PC-3 (cell line): ENCODE data around the gene TLDC2. TPM values are rescaled to one million over a fixed set of nuclear protein-coding genes. Genes with fewer than 3 reads are reported as not detected.

Experiments
- ATAC-seq: fragments of 200-7000 bp; cut with Tn5 transposase; 2 replicates; pipeline ENCODE4 v1.9.1; 2020; ENCODE audit warnings: mild to moderate bottlenecking, moderate library complexity
- BruUV-seq: library from RNA; stranded (reverse); fragments of 400-500 nt; replicated peaks from 2 replicates; lab custom pipeline; 2021; lab: Mats Ljungman, UMichigan
- CTCF ChIA-PET: fragments of 300-600 bp; sonication (Branson Sonifier 250); formaldehyde crosslinking; loops from one replicate; lab custom pipeline; 2022; ENCODE audit warnings: antibody characterized with exemption; lab: Charles Lee
- POLR2A ChIA-PET: fragments of 300-600 bp; sonication (Branson Sonifier 250); formaldehyde crosslinking; loops from one replicate; lab custom pipeline; 2022; ENCODE audit warnings: antibody characterized with exemption; ENCODE audit not compliant: unreplicated experiment; lab: Charles Lee
- DNase-seq: peaks from one replicate; pipeline ENCODE4 v3.0.0-alpha.2; 2015
- H2AFZ ChIP-seq: fragments of 300-600 bp; sonication (generic); 2 replicates; pipeline ENCODE4 v1.6.0; 2016; ENCODE audit warnings: antibody characterized with exemption, low read length
- H3F3A ChIP-seq: fragments of 300-600 bp; sonication (generic); one replicate; pipeline ENCODE4 v1.6.0; 2017; ENCODE audit warnings: antibody characterized with exemption, low read length, control low read depth, mild to moderate bottlenecking; ENCODE audit not compliant: unreplicated experiment
- H3K27ac ChIP-seq: fragments of 300-600 bp; sonication (generic); 2 replicates; pipeline ENCODE4 v1.5.1; 2016; ENCODE audit warnings: mild to moderate bottlenecking, low read length
- H3K27me3 ChIP-seq: fragments of 300-600 bp; sonication (generic); 2 replicates; pipeline ENCODE4 v1.6.1; 2016; ENCODE audit warnings: low read length, mixed read lengths
- H3K36me3 ChIP-seq: fragments of 300-600 bp; sonication (generic); 2 replicates; pipeline ENCODE4 v1.6.1; 2016; ENCODE audit warnings: low read depth, mixed run types, low read length, mixed read lengths
- H3K4me1 ChIP-seq: fragments of 300-600 bp; sonication (generic); 2 replicates; pipeline ENCODE4 v1.5.1; 2016; ENCODE audit warnings: low read length; ENCODE audit not compliant: insufficient read depth
- H3K4me2 ChIP-seq: fragments of 300-600 bp; sonication (generic); 2 replicates; pipeline ENCODE4 v1.6.0; 2016; ENCODE audit warnings: low read length
- H3K4me3 ChIP-seq: fragments of 300-600 bp; sonication (generic); 2 replicates; pipeline ENCODE4 v1.5.1; 2016; ENCODE audit warnings: mild to moderate bottlenecking, low read length, mixed read lengths
- H3K79me2 ChIP-seq: fragments of 300-600 bp; sonication (generic); 2 replicates; pipeline ENCODE4 v1.6.1; 2017; ENCODE audit warnings: low read length, mixed read lengths
- H3K9ac ChIP-seq: fragments of 300-600 bp; sonication (generic); 2 replicates; pipeline ENCODE4 v1.6.0; 2016; ENCODE audit warnings: mild to moderate bottlenecking, low read length
- H3K9me2 ChIP-seq: fragments of 300-600 bp; sonication (generic); replicated peaks from 2 replicates; pipeline ENCODE4 v1.6.1; 2016; ENCODE audit warnings: mixed run types, low read length, mixed read lengths
- H3K9me3 ChIP-seq: fragments of 300-600 bp; sonication (generic); 2 replicates; pipeline ENCODE4 v1.6.1; 2016; ENCODE audit warnings: low read length, mixed read lengths
- H4K20me1 ChIP-seq: fragments of 300-600 bp; sonication (generic); 2 replicates; pipeline ENCODE4 v1.6.1; 2016; ENCODE audit warnings: low read length, mixed read lengths
- EZH2 ChIP-seq: fragments of 300-600 bp; sonication (generic); IDR thresholded peaks from one replicate; pipeline ENCODE4 v1.6.1; 2017; ENCODE audit warnings: antibody characterized with exemption, mild to moderate bottlenecking, low read length; ENCODE audit not compliant: unreplicated experiment
- EZH2phosphoT487 ChIP-seq: fragments of 300-600 bp; sonication (generic); IDR thresholded peaks from 2 replicates; pipeline ENCODE4 v1.6.1; 2018; ENCODE audit warnings: mild to moderate bottlenecking, antibody characterized with exemption, low read length, borderline replicate concordance
- intact Hi-C: fragments of 100-400 bp; cut with micrococcal nuclease; formaldehyde crosslinking; loops from 2 replicates; pipeline ENCODE4 v1.9.0; 2023
- total RNA-seq: library from RNA; depleted of rRNA; stranded (reverse); fragments of >200 nt; gene quantifications from 2 replicates; pipeline ENCODE4 v1.2.3, GENCODE V29; 2014
- TF ChIP-seq, protein P1 (sequence below): fragments of 300-600 bp; sonication (generic); conservative IDR thresholded peaks from 2 replicates; pipeline ENCODE4 v1.5.1; 2017; ENCODE audit warnings: antibody characterized with exemption, low read depth, mild to moderate bottlenecking, low read length

The TLDC2 gene
- total RNA-seq, 1 experiment from 2014 or later = not detected

DNA sequence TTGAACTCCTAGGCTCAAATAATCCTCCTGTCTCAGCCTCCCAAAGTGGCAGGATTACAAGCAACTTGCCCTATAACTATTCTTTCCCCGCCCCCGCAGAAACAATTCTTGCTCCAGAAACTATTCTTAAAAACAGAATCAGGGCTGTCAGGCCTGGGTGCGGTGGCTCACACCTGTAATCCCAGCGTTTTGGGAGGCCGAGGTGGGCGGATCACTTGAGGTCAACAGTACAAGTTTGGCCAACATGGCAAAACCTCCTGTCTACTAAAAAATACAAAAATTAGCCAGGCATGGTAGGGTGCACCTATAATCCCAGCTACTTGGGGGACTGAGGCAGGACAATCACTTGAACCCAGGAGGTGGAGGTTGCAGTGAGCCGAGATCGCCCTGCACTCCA is 44.4 kb downstream of the TLDC2 start:
- no peaks in the 10 kb centered on the region for H3K27me3 ChIP-seq
- TF ChIP-seq, protein P1, sequence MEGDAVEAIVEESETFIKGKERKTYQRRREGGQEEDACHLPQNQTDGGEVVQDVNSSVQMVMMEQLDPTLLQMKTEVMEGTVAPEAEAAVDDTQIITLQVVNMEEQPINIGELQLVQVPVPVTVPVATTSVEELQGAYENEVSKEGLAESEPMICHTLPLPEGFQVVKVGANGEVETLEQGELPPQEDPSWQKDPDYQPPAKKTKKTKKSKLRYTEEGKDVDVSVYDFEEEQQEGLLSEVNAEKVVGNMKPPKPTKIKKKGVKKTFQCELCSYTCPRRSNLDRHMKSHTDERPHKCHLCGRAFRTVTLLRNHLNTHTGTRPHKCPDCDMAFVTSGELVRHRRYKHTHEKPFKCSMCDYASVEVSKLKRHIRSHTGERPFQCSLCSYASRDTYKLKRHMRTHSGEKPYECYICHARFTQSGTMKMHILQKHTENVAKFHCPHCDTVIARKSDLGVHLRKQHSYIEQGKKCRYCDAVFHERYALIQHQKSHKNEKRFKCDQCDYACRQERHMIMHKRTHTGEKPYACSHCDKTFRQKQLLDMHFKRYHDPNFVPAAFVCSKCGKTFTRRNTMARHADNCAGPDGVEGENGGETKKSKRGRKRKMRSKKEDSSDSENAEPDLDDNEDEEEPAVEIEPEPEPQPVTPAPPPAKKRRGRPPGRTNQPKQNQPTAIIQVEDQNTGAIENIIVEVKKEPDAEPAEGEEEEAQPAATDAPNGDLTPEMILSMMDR = no peak
- TF ChIP-seq EZH2phosphoT487 (no peak), EZH2 (no peak)
- no peaks in the 10 kb centered on the region for H3F3A ChIP-seq
- no peak overlapping the region for H3K27ac ChIP-seq
- H3K9ac ChIP-seq = no peak overlapping the region
- ATAC-seq (no peak), DNase-seq (no peak)
- no peaks in the 10 kb centered on the region for H3K9me3 ChIP-seq
- H3K4me1 ChIP-seq = peaks cover 10% of the 10 kb centered on the region
- BruUV-seq = no TSS peak
- no peak overlapping the region for H2AFZ ChIP-seq
- H3K9me2 ChIP-seq = no peaks in the 10 kb centered on the region
- CTCF ChIA-PET = interaction anchor here (0.7 kb wide), 1 partner anchor 61 kb away, joined by 3 read pairs; no protein-coding TSS in a partner anchor
- intact Hi-C loops = no loop called here
- H3K4me3 ChIP-seq = no peak overlapping the region
- no peaks in the 10 kb centered on the region for H4K20me1 ChIP-seq
- H3K4me2 ChIP-seq = no peak overlapping the region
- H3K36me3 ChIP-seq = no peaks in the 10 kb centered on the region; the same call in 1 of the 2 replicates
- POLR2A ChIA-PET = no interaction called here
- no peaks in the 10 kb centered on the region for H3K79me2 ChIP-seq

DNA sequence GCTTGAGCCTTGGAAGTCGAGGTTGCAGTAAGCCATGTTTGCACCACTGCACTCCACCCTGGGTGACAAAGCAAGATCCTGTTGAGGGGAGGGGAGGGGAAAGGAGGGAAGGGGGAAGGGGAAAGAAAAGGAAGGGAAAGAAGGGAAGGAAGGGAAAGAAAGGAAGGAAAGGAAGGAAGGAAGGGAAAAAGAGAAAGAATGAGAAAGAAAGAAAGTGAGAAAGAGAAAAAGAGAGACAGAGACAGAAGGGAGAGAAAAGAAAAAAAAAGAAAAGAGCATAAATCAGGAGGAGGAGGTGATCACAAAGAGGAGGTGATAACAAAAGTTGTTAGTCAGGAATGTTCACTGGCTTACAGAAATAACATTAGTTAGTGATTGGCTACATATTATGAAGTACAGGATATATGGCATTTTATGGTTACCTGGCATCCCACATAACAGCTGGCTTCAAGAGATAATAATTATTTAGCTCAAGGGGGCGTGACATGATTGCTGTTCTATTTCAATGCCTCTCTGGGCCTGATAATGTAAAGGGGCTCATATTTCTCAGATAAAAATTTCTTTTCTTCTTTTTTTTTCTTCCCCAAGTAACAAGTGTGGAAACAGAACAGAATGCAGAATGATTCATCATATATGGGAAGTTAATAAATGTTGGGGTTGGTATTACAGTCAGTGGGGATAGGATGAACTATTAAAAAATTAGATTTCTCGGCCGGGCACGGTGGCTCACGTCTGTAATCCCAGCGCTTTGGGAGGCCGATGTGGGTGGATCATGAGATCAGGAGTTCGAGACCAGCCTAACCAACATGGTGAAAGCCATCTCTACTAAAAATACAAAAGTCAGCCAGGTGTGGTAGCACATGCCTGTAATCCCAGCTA is 48.5 kb downstream of the TLDC2 start:
- no peaks in the 10 kb centered on the region for H3K9me2 ChIP-seq
- BruUV-seq = no TSS peak
- no peaks in the 10 kb centered on the region for H3F3A ChIP-seq
- H3K27ac ChIP-seq = no peak overlapping the region
- ATAC-seq (no peak), DNase-seq (no peak)
- TF ChIP-seq EZH2phosphoT487 (no peak), EZH2 (no peak)
- TF ChIP-seq, protein P1 = no peak
- peaks cover 10% of the 10 kb centered on the region for H3K4me1 ChIP-seq
- no peaks in the 10 kb centered on the region; the same call in 1 of the 2 replicates for H3K36me3 ChIP-seq
- H3K9me3 ChIP-seq = no peaks in the 10 kb centered on the region
- ChIA-PET CTCF (interaction anchor here (0.6 kb wide), 1 partner anchor 88 kb away, joined by 3 read pairs; no protein-coding TSS in a partner anchor), POLR2A (no interaction called here)
- H3K4me3 ChIP-seq = no peak overlapping the region
- peak overlapping the region; percentile 49; the same call in 1 of the 2 replicates for H2AFZ ChIP-seq
- no peaks in the 10 kb centered on the region for H4K20me1 ChIP-seq
- H3K27me3 ChIP-seq = no peaks in the 10 kb centered on the region
- H3K4me2 ChIP-seq = no peak overlapping the region
- no peaks in the 10 kb centered on the region for H3K79me2 ChIP-seq
- intact Hi-C loops = no loop called here
- H3K9ac ChIP-seq = no peak overlapping the region

DNA sequence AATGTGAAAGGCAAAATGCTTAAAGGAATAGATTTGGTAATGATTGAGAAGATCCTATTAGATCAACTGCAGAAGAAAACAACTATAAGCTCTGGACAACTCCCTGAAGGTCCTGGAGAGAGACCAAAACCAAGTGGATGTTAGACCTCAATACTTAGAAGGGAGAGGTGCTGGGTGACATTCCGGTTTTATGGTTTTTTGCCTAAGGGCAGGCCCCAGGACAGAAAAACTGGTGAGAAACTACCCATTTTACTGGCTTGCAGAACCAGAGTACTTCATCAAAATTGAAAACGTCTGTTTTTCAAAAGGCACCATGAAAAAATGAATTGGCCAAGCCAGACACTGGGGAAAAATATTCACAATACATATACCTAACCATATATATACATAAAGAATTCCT is 49.3 kb downstream of the TLDC2 start:
- Histone ChIP-seq H3K9me3 (no peaks in the 10 kb centered on the region), H2AFZ (no peak overlapping the region), H3K9me2 (no peaks in the 10 kb centered on the region), H3K27ac (no peak overlapping the region), H3F3A (no peaks in the 10 kb centered on the region), H3K4me3 (no peak overlapping the region), H3K27me3 (no peaks in the 10 kb centered on the region), H3K4me2 (no peak overlapping the region), H4K20me1 (no peaks in the 10 kb centered on the region), H3K79me2 (no peaks in the 10 kb centered on the region), H3K9ac (no peak overlapping the region), H3K4me1 (peaks cover 10% of the 10 kb centered on the region), H3K36me3 (no peaks in the 10 kb centered on the region; the same call in 1 of the 2 replicates)
- TF ChIP-seq EZH2phosphoT487 (no peak), EZH2 (no peak)
- TF ChIP-seq, protein P1 = no peak
- ChIA-PET CTCF (no interaction called here), POLR2A (no interaction called here)
- ATAC-seq (no peak), DNase-seq (no peak)
- intact Hi-C loops = no loop called here
- BruUV-seq = no TSS peak
